Subcutaneous adipose tissue (tissue), 4 donors: ENCODE results near the gene ARMCX1. TPM values are rescaled to one million over a fixed set of nuclear protein-coding genes. Genes with fewer than 3 reads are reported as not detected.

Experiments used
- CTCF ChIP-seq: fragments of 450-650 bp; IDR thresholded peaks from one replicate; pipeline ENCODE4 v1.5.1; 2016; ENCODE audit warnings: low read depth, mild to moderate bottlenecking, control low read depth, antibody characterized with exemption, moderate library complexity
- total RNA-seq, 4 donors: library from RNA; depleted of rRNA; stranded (reverse); fragments of >200 nt; gene quantifications; one replicate each; pipeline ENCODE4 v1.1.0, GENCODE V29; 2016

The ARMCX1 gene
- total RNA-seq, 4 donors from 2014 or later = 23.2 to 45.6 (median 36.6) TPM

GRCh38 chrX:101552714-101553113 is 2.4 kb downstream of the ARMCX1 start:
- no peak for TF ChIP-seq CTCF

- no peak for TF ChIP-seq CTCF
Measured at GRCh38 chrX:101564651-101565050, 14.3 kb downstream of the ARMCX1 start.

- no peak for TF ChIP-seq CTCF
Measured at GRCh38 chrX:101595739-101596419, 45.5 kb downstream of the ARMCX1 start.

GRCh38 chrX:101602077-101602476 is 51.7 kb downstream of the ARMCX1 start:
- no peak for TF ChIP-seq CTCF

Other genes starting within 250 kb of the ARMCX1 start
- 1 to 10 TPM; 4.2 to 9.0 (median 5.9) TPM for gene TIMM8A, start 201.8 kb upstream of the ARMCX1 start, total RNA-seq
- gene BTK, start 164.4 kb upstream of the ARMCX1 start, total RNA-seq = 10 to 100 TPM in 3 of 4 donors, 1 to 10 TPM in 1; 9.5 to 45.7 (median 19.6) TPM
- 1,000 to 10,000 TPM in 3 of 4 donors, 100 to 1,000 TPM in 1; 559 to 2,041 (median 1,502) TPM for gene RPL36A, start 159.5 kb upstream of the ARMCX1 start, total RNA-seq
- 10 to 100 TPM; 22.0 to 79.9 (median 32.4) TPM for gene GLA, start 142.6 kb upstream of the ARMCX1 start, total RNA-seq
- gene HNRNPH2, start 142.3 kb upstream of the ARMCX1 start, total RNA-seq = 10 to 100 TPM; 34.5 to 75.0 (median 43.2) TPM
- 10 to 100 TPM in 3 of 4 donors, 1 to 10 TPM in 1; 7.1 to 19.8 (median 12.1) TPM for gene ARMCX4, start 65.1 kb upstream of the ARMCX1 start, total RNA-seq
- gene ARMCX6, start 67.5 kb downstream of the ARMCX1 start, total RNA-seq = 10 to 100 TPM in 3 of 4 donors, 1 to 10 TPM in 1; 3.8 to 32.3 (median 16.5) TPM
- gene ARMCX3, start 72.6 kb downstream of the ARMCX1 start, total RNA-seq = 10 to 100 TPM; 47.3 to 58.5 (median 53.9) TPM
- 10 to 100 TPM in 3 of 4 donors, 1 to 10 TPM in 1; 8.8 to 33.0 (median 14.2) TPM for gene ARMCX2, start 109.3 kb downstream of the ARMCX1 start, total RNA-seq